GM19193 (cell line): ENCODE results near the gene ADRB1.

Experiments
- POLR2A ChIP-seq: IDR thresholded peaks from 4 replicates; pipeline ENCODE4 v1.6.1; 2011; ENCODE audit not compliant: insufficient read depth, insufficient read length; ENCODE audit errors: extremely low read depth

The ADRB1 gene

GRCh38 chr10:114034923-114035645, 8.6 kb upstream of the ADRB1 start:
- TF ChIP-seq POLR2A, result no peak

DNA sequence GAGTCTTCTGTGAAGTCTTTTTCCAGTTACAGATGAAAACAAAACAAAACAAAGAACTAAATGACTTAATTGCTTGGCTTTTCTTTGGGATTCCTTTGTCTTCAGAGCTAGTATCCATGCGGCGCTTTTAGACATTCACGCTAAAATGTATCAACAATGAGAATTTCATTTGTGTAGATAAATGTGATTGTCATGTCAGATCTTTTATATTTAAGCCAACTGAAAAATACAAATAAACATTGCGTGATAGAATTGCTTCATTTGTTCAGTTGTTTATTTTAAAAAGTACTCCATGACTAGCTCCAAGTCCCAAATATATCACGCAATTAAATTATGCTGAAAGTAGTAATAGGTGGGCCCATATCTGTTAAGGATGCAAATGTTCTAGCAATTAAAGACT, 7.9 kb upstream of the ADRB1 start:
- no peak for TF ChIP-seq POLR2A

GRCh38 chr10:114038819-114039218, 4.8 kb upstream of the ADRB1 start:
- TF ChIP-seq POLR2A, result no peak

GRCh38 chr10:114041166-114041565, 2.5 kb upstream of the ADRB1 start:
- TF ChIP-seq POLR2A, result no peak

DNA sequence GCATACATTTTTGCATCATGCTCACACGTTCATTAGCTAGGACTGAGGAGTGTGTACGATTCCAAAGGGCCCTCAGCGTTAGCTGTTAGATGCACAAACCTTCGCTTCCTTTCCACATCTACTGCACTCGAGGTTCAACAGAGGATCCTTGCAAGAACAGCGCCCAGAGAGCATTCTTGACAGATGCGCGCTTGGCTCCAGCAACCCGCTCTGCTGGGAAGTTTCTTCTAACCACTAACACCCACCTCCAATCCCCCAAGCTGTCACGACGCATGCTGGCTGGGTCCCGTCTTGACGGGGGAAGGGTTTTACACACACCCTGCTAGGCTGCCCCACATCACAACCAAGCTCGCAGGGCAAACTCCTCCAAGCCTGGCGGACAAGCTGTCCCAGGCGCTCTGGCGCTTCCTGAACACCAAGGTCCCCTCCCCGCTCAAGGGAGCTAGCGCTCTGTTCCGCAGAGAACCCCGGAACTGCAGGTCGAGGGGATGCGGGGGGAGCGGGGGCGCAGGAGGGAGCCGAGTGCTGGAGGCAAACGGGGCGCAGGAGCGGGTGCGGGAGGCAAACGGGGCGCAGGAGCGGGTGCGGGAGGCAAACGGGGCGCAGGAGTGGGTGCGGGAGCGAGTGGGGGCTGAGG, 653 bp upstream of the ADRB1 start:
- TF ChIP-seq POLR2A, result peak; percentile 46

DNA sequence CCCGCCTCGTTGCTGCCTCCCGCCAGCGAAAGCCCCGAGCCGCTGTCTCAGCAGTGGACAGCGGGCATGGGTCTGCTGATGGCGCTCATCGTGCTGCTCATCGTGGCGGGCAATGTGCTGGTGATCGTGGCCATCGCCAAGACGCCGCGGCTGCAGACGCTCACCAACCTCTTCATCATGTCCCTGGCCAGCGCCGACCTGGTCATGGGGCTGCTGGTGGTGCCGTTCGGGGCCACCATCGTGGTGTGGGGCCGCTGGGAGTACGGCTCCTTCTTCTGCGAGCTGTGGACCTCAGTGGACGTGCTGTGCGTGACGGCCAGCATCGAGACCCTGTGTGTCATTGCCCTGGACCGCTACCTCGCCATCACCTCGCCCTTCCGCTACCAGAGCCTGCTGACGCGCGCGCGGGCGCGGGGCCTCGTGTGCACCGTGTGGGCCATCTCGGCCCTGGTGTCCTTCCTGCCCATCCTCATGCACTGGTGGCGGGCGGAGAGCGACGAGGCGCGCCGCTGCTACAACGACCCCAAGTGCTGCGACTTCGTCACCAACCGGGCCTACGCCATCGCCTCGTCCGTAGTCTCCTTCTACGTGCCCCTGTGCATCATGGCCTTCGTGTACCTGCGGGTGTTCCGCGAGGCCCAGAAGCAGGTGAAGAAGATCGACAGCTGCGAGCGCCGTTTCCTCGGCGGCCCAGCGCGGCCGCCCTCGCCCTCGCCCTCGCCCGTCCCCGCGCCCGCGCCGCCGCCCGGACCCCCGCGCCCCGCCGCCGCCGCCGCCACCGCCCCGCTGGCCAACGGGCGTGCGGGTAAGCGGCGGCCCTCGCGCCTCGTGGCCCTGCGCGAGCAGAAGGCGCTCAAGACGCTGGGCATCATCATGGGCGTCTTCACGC, 825 bp downstream of the ADRB1 start:
- no peak for TF ChIP-seq POLR2A

- TF ChIP-seq POLR2A, result no peak
These were observed 1.7 kb downstream of the ADRB1 start for GRCh38 chr10:114045136-114046086.

GRCh38 chr10:114046087-114046458, 2.4 kb downstream of the ADRB1 start:
- no peak for TF ChIP-seq POLR2A

DNA sequence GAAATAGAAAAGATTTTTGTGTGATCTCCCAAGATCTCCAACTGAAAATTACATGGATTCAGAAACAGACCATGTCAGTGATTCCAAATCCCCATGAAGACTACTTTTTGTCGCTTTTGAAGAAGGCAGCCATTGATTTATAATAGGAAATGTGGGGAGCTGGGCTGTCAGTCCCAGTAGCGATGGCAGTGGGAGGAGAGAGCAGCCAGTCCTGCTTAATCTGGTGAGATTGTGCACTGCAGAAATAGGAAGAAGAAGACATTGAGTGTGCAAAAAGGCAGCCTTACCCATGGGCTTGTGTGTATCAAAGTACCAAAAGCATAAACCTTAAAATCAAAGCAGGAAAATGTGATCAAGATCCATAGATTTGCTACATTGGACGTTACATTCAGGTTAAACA, 4.8 kb downstream of the ADRB1 start:
- TF ChIP-seq POLR2A, result no peak

DNA sequence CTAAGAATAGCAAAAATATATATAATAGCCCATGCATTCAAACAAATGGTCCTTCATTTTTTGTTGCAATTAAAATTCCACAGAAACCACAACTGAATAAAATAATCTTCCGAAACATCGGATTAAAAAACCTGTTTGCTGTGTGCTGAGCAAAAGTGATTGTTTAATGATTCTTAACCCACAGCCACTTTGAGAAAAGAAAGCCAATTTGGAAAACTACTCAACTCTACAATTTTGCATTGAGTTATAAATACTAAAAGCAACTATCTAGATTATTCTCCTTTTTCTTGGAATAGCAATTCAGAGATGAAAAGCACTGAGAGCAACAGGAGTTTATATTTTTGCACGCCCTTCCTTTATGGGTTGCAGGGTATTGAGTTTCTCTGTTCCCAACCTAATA, 8.0 kb downstream of the ADRB1 start:
- no peak for TF ChIP-seq POLR2A

- TF ChIP-seq POLR2A, result no peak
These were observed 8.6 kb downstream of the ADRB1 start for GRCh38 chr10:114052255-114052654.

- TF ChIP-seq POLR2A, result no peak
These were observed 10.3 kb downstream of the ADRB1 start for GRCh38 chr10:114053946-114054345.

DNA sequence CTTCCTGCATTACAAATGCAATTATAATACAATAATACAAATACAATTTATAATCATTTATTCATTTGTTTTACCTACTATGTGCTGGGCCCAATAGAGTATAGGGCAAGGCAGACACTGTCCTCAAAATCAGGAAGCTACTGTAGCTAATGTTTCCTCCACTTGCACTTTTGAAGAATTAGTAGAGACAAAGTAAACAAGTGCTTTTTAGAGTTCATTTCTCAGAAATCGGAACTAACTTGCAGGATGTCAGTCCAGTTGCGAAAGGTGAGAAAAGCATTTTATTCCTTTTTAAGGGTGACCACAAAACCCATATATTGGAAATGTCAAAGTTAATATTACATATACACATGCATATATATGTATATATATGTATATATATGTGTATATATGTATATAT, 14.2 kb downstream of the ADRB1 start:
- TF ChIP-seq POLR2A, result no peak

DNA sequence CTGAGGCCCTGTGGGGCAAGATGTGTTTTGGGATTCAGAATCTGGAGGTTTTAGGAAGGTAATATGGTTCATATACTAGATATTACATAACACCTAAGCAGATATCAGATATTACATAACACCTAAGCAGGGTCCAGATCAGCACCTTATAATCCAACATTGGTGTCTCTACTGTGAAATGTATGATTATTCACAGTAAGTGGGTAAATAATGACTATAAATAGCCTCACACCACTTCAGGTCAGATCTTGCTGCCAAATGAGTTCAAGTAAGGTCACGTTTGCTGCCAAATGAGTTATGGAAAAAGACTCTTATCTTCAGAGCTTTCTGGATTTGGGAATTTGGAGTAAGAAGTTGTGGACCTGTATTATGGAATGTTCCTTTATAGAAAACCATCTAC, 14.6 kb downstream of the ADRB1 start:
- TF ChIP-seq POLR2A, result no peak

DNA sequence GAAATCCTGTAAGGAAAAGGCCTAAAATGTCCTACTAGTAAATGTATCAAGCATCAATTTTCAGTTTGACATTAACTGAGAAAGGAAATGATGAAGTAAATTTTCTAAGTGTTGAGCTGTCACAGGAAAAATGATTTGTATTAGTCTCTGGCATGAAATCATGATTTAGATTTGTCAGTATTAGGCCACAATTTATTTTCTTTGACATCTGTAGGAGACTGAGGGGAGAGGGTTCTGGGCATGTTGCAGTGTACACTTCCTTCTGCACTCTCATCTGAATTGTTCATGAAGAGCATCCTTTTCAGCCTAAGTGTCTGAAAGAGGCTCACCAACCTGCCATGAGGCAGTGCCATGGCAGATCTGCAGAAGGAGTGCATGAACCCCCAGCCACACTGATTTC, 15.9 kb downstream of the ADRB1 start:
- no peak for TF ChIP-seq POLR2A

- TF ChIP-seq POLR2A, result no peak
These were observed 16.8 kb downstream of the ADRB1 start for GRCh38 chr10:114060456-114060855.

GRCh38 chr10:114061148-114061547, 17.5 kb downstream of the ADRB1 start:
- TF ChIP-seq POLR2A, result no peak
